Stimulated activated CD8-positive, alpha-beta memory T cell treated with anti-CD3 and anti-CD28 coated beads, Interleukin-4, amount 100 ng/mL, for 48 hours (primary cell): ENCODE data around the gene TMEM192.
"Not testable (repeated sequence)": the region's sequence is repeated elsewhere in the genome, so short reads cannot be mapped to it uniquely, and the experiment has no call there.

Experiments used
- DNase-seq: peaks from one replicate; pipeline ENCODE4 v3.0.0-alpha.2; 2020

Gene TMEM192

GRCh38 chr4:165088366-165088765, 24.3 kb downstream of the TMEM192 start:
- no peak for DNase-seq

GRCh38 chr4:165085946-165086345, 26.7 kb downstream of the TMEM192 start:
- DNase-seq: no peak

- DNase-seq: not testable (repeated sequence)
These were observed 27.9 kb downstream of the TMEM192 start for GRCh38 chr4:165084787-165085186.

GRCh38 chr4:165079476-165079875, 33.2 kb downstream of the TMEM192 start:
- no peak for DNase-seq

DNA sequence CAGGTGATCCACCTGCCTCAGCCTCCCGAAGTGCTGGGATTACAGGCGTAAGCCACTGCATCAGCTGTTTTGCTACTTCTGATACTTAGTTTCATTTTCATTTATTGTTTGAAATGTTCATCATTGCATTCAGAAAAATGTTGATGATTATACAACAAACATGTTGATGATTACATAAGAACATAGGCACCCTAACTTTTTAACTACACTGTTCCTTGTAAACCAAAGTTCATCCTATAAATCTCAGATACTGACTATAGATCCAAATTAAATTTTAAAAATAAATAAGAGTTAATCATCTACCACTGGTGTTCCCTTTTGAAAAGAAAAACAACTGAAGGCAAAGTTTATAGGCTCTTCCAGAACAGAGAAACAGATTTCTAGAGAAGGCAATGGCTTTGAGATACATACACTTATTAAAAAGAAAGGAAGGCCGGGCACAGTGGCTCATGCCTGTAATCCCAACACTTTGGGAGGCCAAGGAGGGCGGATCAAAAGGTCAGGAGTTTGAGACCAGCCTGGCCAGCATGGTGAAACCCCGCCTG, 35.6 kb downstream of the TMEM192 start:
- DNase-seq: no peak

GRCh38 chr4:165073346-165073745, 39.3 kb downstream of the TMEM192 start:
- DNase-seq: not testable (repeated sequence)

DNA sequence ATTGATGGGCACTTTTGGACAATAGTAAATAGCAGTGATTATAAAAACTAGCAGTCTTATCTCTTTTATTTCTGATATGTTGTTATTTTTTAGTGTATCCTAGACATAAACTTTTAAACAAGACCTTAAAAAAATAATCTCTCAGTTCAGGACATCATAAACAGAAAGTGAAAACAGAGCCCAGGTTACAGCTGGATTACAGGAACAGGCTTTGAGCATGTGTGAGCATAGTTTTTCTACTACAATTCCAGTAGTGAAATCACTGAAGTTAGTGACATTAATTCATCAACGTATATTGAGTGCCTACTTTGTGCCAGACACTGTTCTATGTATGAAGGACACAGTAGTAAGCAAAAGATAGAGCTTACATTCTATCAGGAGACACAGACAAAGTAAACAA, 42.1 kb downstream of the TMEM192 start:
- DNase-seq: no peak

DNA sequence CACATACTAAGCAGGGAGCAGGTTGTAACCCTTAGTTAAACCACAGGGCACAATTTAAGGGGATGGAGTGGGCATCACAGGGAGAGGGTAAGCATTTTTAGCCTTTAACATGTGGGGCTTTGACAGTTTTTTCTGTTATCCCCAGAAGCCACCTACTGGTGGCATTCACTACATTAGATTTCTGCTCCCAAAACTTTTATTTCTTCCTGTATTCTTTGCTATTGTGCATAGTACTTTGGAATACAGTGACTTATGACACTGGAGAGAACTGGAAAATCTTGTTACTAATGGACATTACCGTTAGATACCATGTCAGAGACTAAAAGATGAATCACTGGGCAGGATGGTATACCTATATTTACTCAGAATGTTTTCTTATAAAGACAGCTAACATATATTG, 51.7 kb downstream of the TMEM192 start:
- no peak for DNase-seq

DNA sequence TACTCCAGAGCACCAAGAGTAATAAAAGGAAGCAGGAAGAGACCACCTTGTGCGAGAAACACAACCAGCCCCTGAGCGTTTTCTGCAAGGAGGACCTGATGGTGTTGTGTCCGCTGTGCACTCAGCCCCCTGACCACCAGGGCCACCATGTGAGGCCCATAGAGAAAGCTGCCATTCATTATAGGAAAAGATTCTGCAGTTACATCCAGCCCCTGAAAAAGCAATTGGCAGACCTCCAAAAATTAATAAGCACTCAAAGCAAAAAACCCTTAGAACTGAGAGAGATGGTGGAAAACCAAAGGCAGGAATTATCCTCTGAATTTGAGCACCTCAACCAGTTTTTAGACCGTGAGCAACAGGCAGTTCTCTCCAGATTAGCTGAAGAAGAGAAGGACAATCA, 53.3 kb downstream of the TMEM192 start:
- DNase-seq: no peak

- no peak for DNase-seq
These were observed 54.0 kb downstream of the TMEM192 start for GRCh38 chr4:165058666-165059065.

GRCh38 chr4:165055601-165056000, 57.1 kb downstream of the TMEM192 start:
- no peak for DNase-seq

- no peak for DNase-seq
These were observed 59.0 kb downstream of the TMEM192 start, which contains the start of gene TRIM75 for GRCh38 chr4:165053645-165054044. Gene TRIM75, plus strand, starts transcription at chr4:165053866. Its CDS starts 5,282 bp downstream, at chr4:165059148.

DNA sequence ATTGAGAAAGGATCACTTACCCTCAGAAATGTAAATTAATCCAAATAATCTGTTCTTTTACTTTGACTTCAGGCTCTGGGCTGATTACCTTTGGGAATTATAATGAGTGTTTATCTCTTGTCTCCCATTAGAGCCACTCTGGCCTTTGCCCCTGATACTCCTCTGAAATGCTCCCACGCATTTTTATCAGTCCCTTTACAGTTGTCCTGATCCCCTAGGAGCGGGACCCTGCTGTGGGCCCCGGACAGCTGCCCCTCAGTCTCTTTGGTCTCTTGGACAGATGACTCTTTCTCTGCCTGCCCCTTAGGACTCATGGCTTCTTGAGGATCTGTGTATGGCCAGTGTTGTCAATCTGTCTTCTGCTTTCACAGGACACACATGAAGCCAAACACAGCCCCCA, 60.0 kb downstream of the TMEM192 start:
- no peak for DNase-seq

DNA sequence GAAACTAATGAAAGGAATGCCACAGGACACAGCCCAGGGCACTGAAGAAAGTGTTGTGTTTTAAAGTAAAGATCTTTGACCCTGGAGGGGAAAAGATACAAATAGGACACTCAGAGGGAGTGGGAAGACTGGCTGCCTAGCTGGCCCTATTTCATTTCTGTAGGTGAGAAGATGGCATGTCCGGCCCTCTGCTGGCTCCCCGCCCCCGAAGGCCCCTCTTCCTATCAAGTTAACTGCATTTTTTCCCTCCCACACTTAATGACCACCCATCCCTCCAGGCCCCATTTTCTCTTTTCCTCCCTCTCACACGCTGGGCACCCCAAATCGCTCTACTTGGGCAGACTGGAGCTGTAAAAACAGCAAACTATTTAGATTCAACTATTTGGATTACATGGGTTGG, 64.5 kb downstream of the TMEM192 start:
- no peak for DNase-seq

DNA sequence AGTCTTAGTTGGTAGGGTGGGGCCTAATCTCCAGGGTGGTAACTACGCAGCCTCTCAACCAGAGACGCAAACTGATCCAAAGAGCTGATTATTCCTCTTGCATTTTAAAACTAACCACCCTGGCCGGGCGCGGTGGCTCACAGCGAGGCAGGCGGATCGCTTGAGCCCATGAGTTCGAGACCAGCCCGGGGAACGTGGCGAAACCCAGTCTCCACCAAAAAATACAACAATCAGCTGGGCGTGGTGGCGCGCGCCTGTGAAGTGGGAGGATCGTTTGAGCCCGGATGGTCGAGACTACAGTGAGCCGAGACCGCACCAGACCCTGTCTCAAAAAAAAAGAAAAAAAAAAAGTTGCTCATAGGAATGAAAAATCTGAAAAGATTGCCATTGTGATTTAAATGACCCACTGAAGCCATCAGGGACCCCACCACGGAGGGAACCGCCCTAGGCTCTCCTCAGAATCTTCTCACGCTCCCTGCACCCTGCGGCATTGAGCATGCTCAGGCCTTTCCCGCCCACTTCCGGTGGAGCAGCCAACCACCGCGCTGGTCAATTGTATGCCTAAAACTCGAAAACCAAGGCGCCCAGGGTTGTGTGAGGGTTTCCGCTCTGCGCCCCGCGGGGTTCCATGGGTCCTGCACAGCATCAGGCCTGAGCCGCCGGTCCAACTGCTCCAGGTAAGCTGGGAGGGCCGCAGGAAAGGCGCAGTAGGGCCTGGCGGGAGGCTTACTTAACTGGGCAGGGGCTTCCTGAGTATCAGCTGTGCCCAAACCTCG, 81.0 kb downstream of the TMEM192 start, which contains the start of gene TRIM60:
TRIM60 (plus strand) TSS at position 564 of the 776 bp plus-strand sequence. CDS start 8,074 bp downstream, outside the sequence.
- no peak for DNase-seq

- DNase-seq: no peak
These were observed 84.8 kb downstream of the TMEM192 start for GRCh38 chr4:165027762-165028402.

- not testable (repeated sequence) for DNase-seq
These were observed 86.9 kb downstream of the TMEM192 start for GRCh38 chr4:165025782-165026181.
